Right renal pelvis (tissue), 4 donors: ENCODE data around the gene SFXN5. TPM values are rescaled to one million over a fixed set of nuclear protein-coding genes. Genes with fewer than 3 reads are reported as not detected.

Experiments
- DNase-seq, 4 donors: peaks; one replicate each; pipeline ENCODE4 v3.0.0-alpha.2; 2013; ENCODE audit warnings: low read depth in 4 of 4, low spot score in 3 of 4, missing footprints in 1 of 4
- polyA plus RNA-seq, 4 donors: library from polyadenylated mRNA; unstranded; fragments of 120-200 nt; gene quantifications; one replicate each; pipeline ENCODE4 v1.2.1, GENCODE V29; 2013; ENCODE audit not compliant: insufficient read length in 4 of 4

Gene SFXN5
- polyA plus RNA-seq, 4 donors: 25.9 to 32.6 (median 26.9) TPM

- DNase-seq: no peak
Observed at GRCh38 chr2:72995430-72996116, 75.9 kb downstream of the SFXN5 start.

- DNase-seq: no peak
Observed at GRCh38 chr2:72994991-72995380, 76.5 kb downstream of the SFXN5 start.

- DNase-seq: no peak
Observed at GRCh38 chr2:72994282-72994990, 77.1 kb downstream of the SFXN5 start.

- no peak for DNase-seq
Observed at GRCh38 chr2:72993933-72994280, 77.6 kb downstream of the SFXN5 start.

- DNase-seq: no peak
Observed at GRCh38 chr2:72993147-72993932, 78.2 kb downstream of the SFXN5 start.

GRCh38 chr2:72992734-72993102 is 78.8 kb downstream of the SFXN5 start:
- DNase-seq: no peak

GRCh38 chr2:72991980-72992733 is 79.4 kb downstream of the SFXN5 start:
- DNase-seq: no peak

GRCh38 chr2:72991439-72991725 is 80.1 kb downstream of the SFXN5 start:
- no peak for DNase-seq

GRCh38 chr2:72990695-72991438 is 80.6 kb downstream of the SFXN5 start:
- DNase-seq: no peak

GRCh38 chr2:72989770-72990556 is 81.5 kb downstream of the SFXN5 start:
- no peak for DNase-seq

- DNase-seq: no peak
Observed at GRCh38 chr2:72988726-72989273, 82.7 kb downstream of the SFXN5 start.

GRCh38 chr2:72988041-72988440 is 83.5 kb downstream of the SFXN5 start:
- DNase-seq: no peak

GRCh38 chr2:72985891-72986683 is 85.4 kb downstream of the SFXN5 start:
- DNase-seq: no peak

GRCh38 chr2:72985136-72985535 is 86.4 kb downstream of the SFXN5 start:
- DNase-seq: no peak

GRCh38 chr2:72984172-72984671 is 87.3 kb downstream of the SFXN5 start:
- DNase-seq: no peak

- no peak for DNase-seq
Observed at GRCh38 chr2:72983500-72984161, 87.9 kb downstream of the SFXN5 start.

GRCh38 chr2:72982781-72983499 is 88.6 kb downstream of the SFXN5 start:
- DNase-seq: no peak
